Mucosa of rectum (tissue), 2 donors: ENCODE results near the gene SNRK.

ENCODE experiments used
- H3K27ac ChIP-seq, 2 donors: one replicate each; pipeline ENCODE4 v1.7.0; 2013; ENCODE audit warnings: inconsistent platforms in 2 of 2, low read depth in 2 of 2, low read length in 2 of 2
- H3K27me3 ChIP-seq, 2 donors: one replicate each; pipeline ENCODE4 v1.7.0; 2013; ENCODE audit warnings: low read length in 2 of 2; ENCODE audit not compliant: control insufficient read depth in 2 of 2, insufficient read depth in 2 of 2
- H3K36me3 ChIP-seq, 2 donors: one replicate each; pipeline ENCODE4 v1.7.0; 2013; ENCODE audit warnings: low read length in 2 of 2; ENCODE audit not compliant: control insufficient read depth in 2 of 2, insufficient read depth in 2 of 2
- H3K4me1 ChIP-seq, 2 donors: one replicate each; pipeline ENCODE4 v1.7.0; 2013; ENCODE audit warnings: low read length in 2 of 2, mild to moderate bottlenecking in 1 of 2; ENCODE audit not compliant: control insufficient read depth in 2 of 2, insufficient read depth in 2 of 2
- H3K4me3 ChIP-seq, 2 donors: one replicate each; pipeline ENCODE4 v1.7.0; 2013; ENCODE audit warnings: low read length in 2 of 2
- H3K9ac ChIP-seq, 2 donors: one replicate each; pipeline ENCODE4 v1.7.0; 2013; ENCODE audit warnings: low read length in 2 of 2, low read depth in 1 of 2, mild to moderate bottlenecking in 1 of 2
- H3K9me3 ChIP-seq, 2 donors: one replicate each; pipeline ENCODE4 v1.7.0; 2013; ENCODE audit warnings: low read length in 2 of 2; ENCODE audit not compliant: control insufficient read depth in 2 of 2
- donor health status: healthy.
- donor health status: Normal muscosa, but diverticular disease.

The SNRK gene

GRCh38 chr3:43378066-43378935 lies 92.0 kb downstream of the SNRK start:
- no peak overlapping the region for H3K9ac ChIP-seq
- H3K36me3 ChIP-seq, result no peaks in the 10 kb centered on the region
- H3K27ac ChIP-seq, result no peak overlapping the region
- H3K9me3 ChIP-seq, result no peaks in the 10 kb centered on the region
- no peaks in the 10 kb centered on the region for H3K4me1 ChIP-seq
- no peaks in the 10 kb centered on the region for H3K27me3 ChIP-seq
- H3K4me3 ChIP-seq, result no peak overlapping the region

GRCh38 chr3:43379343-43379742 lies 93.0 kb downstream of the SNRK start:
- Histone ChIP-seq H3K27me3 (no peaks in the 10 kb centered on the region), H3K27ac (peak overlapping the region; percentile 32 to 34)

GRCh38 chr3:43388175-43388574 lies 101.8 kb downstream of the SNRK start:
- H3K4me1 ChIP-seq, result peaks cover 0 to 2% of the 10 kb centered on the region in 2 donors
- H3K27ac ChIP-seq, result no peak overlapping the region
- H3K9ac ChIP-seq, result no peak overlapping the region
- no peaks in the 10 kb centered on the region for H3K27me3 ChIP-seq
- H3K36me3 ChIP-seq, result peaks cover 0 to 3% of the 10 kb centered on the region in 2 donors
- H3K9me3 ChIP-seq, result no peaks in the 10 kb centered on the region
- no peak overlapping the region for H3K4me3 ChIP-seq

More at GRCh38 chr3:43379343-43379742, 93.0 kb downstream of the SNRK start:
- H3K36me3 ChIP-seq, result no peaks in the 10 kb centered on the region
- H3K4me1 ChIP-seq, result no peaks in the 10 kb centered on the region
- no peaks in the 10 kb centered on the region for H3K9me3 ChIP-seq
- no peak overlapping the region for H3K9ac ChIP-seq
- no peak overlapping the region for H3K4me3 ChIP-seq

GRCh38 chr3:43388915-43389314 lies 102.6 kb downstream of the SNRK start:
- Histone ChIP-seq H3K9ac (no peak overlapping the region), H3K27ac (peak overlapping the region in 1 of 2 donors; percentile 54)

GRCh38 chr3:43389388-43390254 lies 103.3 kb downstream of the SNRK start:
- H3K9me3 ChIP-seq, result no peaks in the 10 kb centered on the region
- peaks cover 0 to 2% of the 10 kb centered on the region in 2 donors for H3K4me1 ChIP-seq
- H3K27ac ChIP-seq, result peak overlapping the region; percentile 54 to 74
- H3K9ac ChIP-seq, result no peak overlapping the region
- H3K4me3 ChIP-seq, result no peak overlapping the region
- peaks cover 0 to 3% of the 10 kb centered on the region in 2 donors for H3K36me3 ChIP-seq
- H3K27me3 ChIP-seq, result no peaks in the 10 kb centered on the region

More at GRCh38 chr3:43388915-43389314, 102.6 kb downstream of the SNRK start:
- Histone ChIP-seq H3K4me3 (no peak overlapping the region), H3K9me3 (no peaks in the 10 kb centered on the region), H3K4me1 (peaks cover 0 to 2% of the 10 kb centered on the region in 2 donors), H3K27me3 (no peaks in the 10 kb centered on the region), H3K36me3 (peaks cover 0 to 3% of the 10 kb centered on the region in 2 donors)

GRCh38 chr3:43390255-43390588 lies 103.9 kb downstream of the SNRK start:
- no peaks in the 10 kb centered on the region for H3K27me3 ChIP-seq
- peaks cover 0 to 2% of the 10 kb centered on the region in 2 donors for H3K4me1 ChIP-seq
- H3K9ac ChIP-seq, result no peak overlapping the region
- H3K27ac ChIP-seq, result peak overlapping the region; percentile 45 to 74
- no peaks in the 10 kb centered on the region for H3K9me3 ChIP-seq
- H3K36me3 ChIP-seq, result peaks cover 0 to 3% of the 10 kb centered on the region in 2 donors
- no peak overlapping the region for H3K4me3 ChIP-seq

- Histone ChIP-seq H3K27ac (no peak overlapping the region), H3K4me3 (no peak overlapping the region), H3K36me3 (peaks cover 0 to 3% of the 10 kb centered on the region in 2 donors), H3K4me1 (peaks cover 0 to 2% of the 10 kb centered on the region in 2 donors), H3K27me3 (no peaks in the 10 kb centered on the region), H3K9ac (no peak overlapping the region), H3K9me3 (no peaks in the 10 kb centered on the region)
Observed at GRCh38 chr3:43391621-43392020, 105.3 kb downstream of the SNRK start.

- H3K36me3 ChIP-seq, result peaks cover 0 to 3% of the 10 kb centered on the region in 2 donors
Observed at GRCh38 chr3:43394041-43394554, 107.8 kb downstream of the SNRK start.

GRCh38 chr3:43399034-43399433 lies 112.7 kb downstream of the SNRK start:
- no peak overlapping the region for H3K27ac ChIP-seq
- no peaks in the 10 kb centered on the region for H3K9me3 ChIP-seq
- H3K9ac ChIP-seq, result no peak overlapping the region
- H3K36me3 ChIP-seq, result no peaks in the 10 kb centered on the region
- H3K4me1 ChIP-seq, result no peaks in the 10 kb centered on the region
- no peaks in the 10 kb centered on the region for H3K27me3 ChIP-seq
- H3K4me3 ChIP-seq, result no peak overlapping the region

More at GRCh38 chr3:43394041-43394554, 107.8 kb downstream of the SNRK start:
- no peaks in the 10 kb centered on the region for H3K9me3 ChIP-seq
- no peak overlapping the region for H3K9ac ChIP-seq
- H3K4me1 ChIP-seq, result peaks cover 0 to 2% of the 10 kb centered on the region in 2 donors
- no peak overlapping the region for H3K27ac ChIP-seq
- no peak overlapping the region for H3K4me3 ChIP-seq
- H3K27me3 ChIP-seq, result no peaks in the 10 kb centered on the region

GRCh38 chr3:43400167-43400566 lies 113.8 kb downstream of the SNRK start:
- Histone ChIP-seq H3K9me3 (no peaks in the 10 kb centered on the region), H3K36me3 (no peaks in the 10 kb centered on the region)

More at GRCh38 chr3:43400167-43400566, 113.8 kb downstream of the SNRK start:
- no peak overlapping the region for H3K4me3 ChIP-seq
- H3K27ac ChIP-seq, result no peak overlapping the region
- no peak overlapping the region for H3K9ac ChIP-seq
- H3K4me1 ChIP-seq, result no peaks in the 10 kb centered on the region
- no peaks in the 10 kb centered on the region for H3K27me3 ChIP-seq
